ENCODE data around the gene C6. TPM values are rescaled to one million over a fixed set of nuclear protein-coding genes. Genes with fewer than 3 reads are reported as not detected.
A peak's percentile ranks its signal among the peaks of the same experiment; 100 is the strongest.

C6 gene
- polyA plus RNA-seq (2011; rRNA removed) (0.17 and 0.22 TPM in 2 replicates), polyA minus RNA-seq (2011; rRNA and poly(A)+ RNA removed) (0.70 TPM in 1 of 2 replicates, not detected in the other)

GRCh38 chr5:41213340-41213739 lies at the start of gene C6:
Gene C6 (minus strand): TSS chr5:41213532. CDS start chr5:41203230, 10,302 bp downstream.
- Histone ChIP-seq H3K27me3 (ENCODE audit: control insufficient read depth, insufficient read depth, low read length) (no peaks in the 10 kb centered on the region), H3K9me3 (ENCODE audit: control insufficient read depth, insufficient read depth, low read length) (no peaks in the 10 kb centered on the region), H3K4me3 (ENCODE audit: low read depth, low read length) (no peak within 1 kb of the TSS), H3K27ac (ENCODE audit: low read depth, low read length) (no peak within 1 kb of the TSS)
- no peak for TF ChIP-seq CTCF (IDR thresholded peaks at IDR 0.05; ENCODE audit: low read depth, low read length)
- CTCF ChIA-PET, result no interaction called here
- POLR2A ChIA-PET, result no interaction called here
- DNase-seq (ENCODE audit: low read depth, low spot score), result no peak

- TF ChIP-seq CTCF (IDR thresholded peaks at IDR 0.05; ENCODE audit: low read depth, low read length), result no peak
- H3K27me3 ChIP-seq (ENCODE audit: control insufficient read depth, insufficient read depth, low read length), result no peaks in the 10 kb centered on the region
- ChIA-PET CTCF (interaction anchor here (1.3 to 2.3 kb wide), 2 partner anchors 11 to 352 kb away, joined by 4 to 10 read pairs; no protein-coding TSS in a partner anchor), POLR2A (no interaction called here)
- no peaks in the 10 kb centered on the region for H3K9me3 ChIP-seq (ENCODE audit: control insufficient read depth, insufficient read depth, low read length)
- no peak overlapping the region for H3K27ac ChIP-seq (ENCODE audit: low read depth, low read length)
- no peak for DNase-seq (ENCODE audit: low read depth, low spot score)
- no peak overlapping the region for H3K4me3 ChIP-seq (ENCODE audit: low read depth, low read length)
These were observed 43.1 kb upstream of the C6 start for GRCh38 chr5:41256400-41256799.

- TF ChIP-seq CTCF (IDR thresholded peaks at IDR 0.05; ENCODE audit: low read depth, low read length), result no peak
These were observed 39.8 kb upstream of the C6 start for GRCh38 chr5:41253109-41253508.

GRCh38 chr5:41252036-41252435 lies 38.7 kb upstream of the C6 start:
- ChIA-PET CTCF (interaction anchor here (1.9 kb wide), 1 partner anchor 347 kb away, joined by 11 read pairs; no protein-coding TSS in a partner anchor), POLR2A (no interaction called here)
- H3K27ac ChIP-seq (ENCODE audit: low read depth, low read length), result peak overlapping the region; percentile 55
- H3K27me3 ChIP-seq (ENCODE audit: control insufficient read depth, insufficient read depth, low read length), result no peaks in the 10 kb centered on the region
- no peak overlapping the region for H3K4me3 ChIP-seq (ENCODE audit: low read depth, low read length)
- TF ChIP-seq CTCF (IDR thresholded peaks at IDR 0.05; ENCODE audit: low read depth, low read length), result no peak
- peak; percentile 20 for DNase-seq (ENCODE audit: low read depth, low spot score)
- H3K9me3 ChIP-seq (ENCODE audit: control insufficient read depth, insufficient read depth, low read length), result no peaks in the 10 kb centered on the region

More at GRCh38 chr5:41253109-41253508, 39.8 kb upstream of the C6 start:
- H3K4me3 ChIP-seq (ENCODE audit: low read depth, low read length), result no peak overlapping the region
- H3K9me3 ChIP-seq (ENCODE audit: control insufficient read depth, insufficient read depth, low read length), result no peaks in the 10 kb centered on the region
- POLR2A ChIA-PET, result no interaction called here
- CTCF ChIA-PET, result interaction anchor here (1.1 to 1.8 kb wide), 2 partner anchors 17 to 348 kb away, joined by 7 read pairs; no protein-coding TSS in a partner anchor
- no peak for DNase-seq (ENCODE audit: low read depth, low spot score)
- H3K27me3 ChIP-seq (ENCODE audit: control insufficient read depth, insufficient read depth, low read length), result no peaks in the 10 kb centered on the region
- H3K27ac ChIP-seq (ENCODE audit: low read depth, low read length), result no peak overlapping the region

GRCh38 chr5:41250351-41250987 lies 37.1 kb upstream of the C6 start:
- DNase-seq (ENCODE audit: low read depth, low spot score), result no peak
- no peaks in the 10 kb centered on the region for H3K27me3 ChIP-seq (ENCODE audit: control insufficient read depth, insufficient read depth, low read length)
- ChIA-PET POLR2A (interaction anchor here (0.6 to 0.7 kb wide), 2 partner anchors 20 to 135 kb away, joined by 3 read pairs; no protein-coding TSS in a partner anchor), CTCF (interaction anchor here (1.9 kb wide), 1 partner anchor 346 kb away, joined by 11 read pairs; no protein-coding TSS in a partner anchor)
- H3K4me3 ChIP-seq (ENCODE audit: low read depth, low read length), result no peak overlapping the region
- H3K27ac ChIP-seq (ENCODE audit: low read depth, low read length), result no peak overlapping the region
- TF ChIP-seq CTCF (IDR thresholded peaks at IDR 0.05; ENCODE audit: low read depth, low read length), result no peak
- no peaks in the 10 kb centered on the region for H3K9me3 ChIP-seq (ENCODE audit: control insufficient read depth, insufficient read depth, low read length)

Measured in AG04450 (cell line).